HepG2 (cell line): Measurements from ENCODE around the gene TLL2. TPM values are rescaled to one million over a fixed set of nuclear protein-coding genes. Genes with fewer than 3 reads are reported as not detected.
A peak's percentile ranks its signal among the peaks of the same experiment; 100 is the strongest.

ENCODE experiments used
- ASH2L ChIP-seq: fragments of 300-600, 200-600 bp; sonication (generic); IDR thresholded peaks from 2 replicates; pipeline ENCODE4 v1.7.0; 2017; ENCODE audit warnings: low read depth, mild to moderate bottlenecking, moderate library complexity, mixed read lengths, low read length; ENCODE audit not compliant: insufficient read length
- ATAD3A ChIP-seq: sonication (generic); formaldehyde crosslinking; IDR thresholded peaks from 2 replicates; pipeline ENCODE4 v1.4.0; 2020; ENCODE audit warnings: missing genetic modification reagents
- ATF1 ChIP-seq: IDR thresholded peaks from 2 replicates; pipeline ENCODE4 v1.6.1; 2016; ENCODE audit warnings: mild to moderate bottlenecking, control low read depth
- ATF7-NPFF ChIP-seq: sonication (generic); formaldehyde crosslinking; IDR thresholded peaks from 2 replicates; pipeline ENCODE4 v1.8.1; 2023; ENCODE audit warnings: mild to moderate bottlenecking, low read depth, missing genetic modification reagents, moderate library complexity
- CCAR2 ChIP-seq: fragments of 200-400 bp; formaldehyde crosslinking; optimal IDR thresholded peaks from 2 replicates; pipeline ENCODE3; 2018; ENCODE audit warnings: low read depth, mild to moderate bottlenecking, low read length, moderate library complexity
- CHD2 ChIP-seq: IDR thresholded peaks from 2 replicates; pipeline ENCODE4 v1.6.1; 2011; ENCODE audit warnings: low read depth, low read length, improper control_type of control experiment
- IRF9 ChIP-seq: sonication (generic); formaldehyde crosslinking; IDR thresholded peaks from 2 replicates; pipeline ENCODE4 v1.8.0; 2022; ENCODE audit warnings: missing genetic modification reagents, mild to moderate bottlenecking, borderline replicate concordance
- MAFF ChIP-seq: IDR thresholded peaks from 2 replicates; pipeline ENCODE4 v1.6.1; 2011; ENCODE audit warnings: low read depth, low read length, improper control_type of control experiment
- MAFG ChIP-seq: sonication (generic); formaldehyde crosslinking; IDR thresholded peaks from 2 replicates; pipeline ENCODE4 v1.5.1; 2020; ENCODE audit warnings: mild to moderate bottlenecking, missing genetic modification reagents
- MLXIP ChIP-seq: sonication (generic); formaldehyde crosslinking; IDR thresholded peaks from 2 replicates; pipeline ENCODE4 v1.9.0; 2021; ENCODE audit warnings: missing genetic modification reagents, borderline replicate concordance
- PHB2 ChIP-seq: fragments of 450-650 bp; IDR thresholded peaks from 2 replicates; pipeline ENCODE4 v1.6.1; 2018; ENCODE audit not compliant: partially characterized antibody
- PRDM10 ChIP-seq: sonication (generic); formaldehyde crosslinking; IDR thresholded peaks from 2 replicates; pipeline ENCODE4 v1.4.0; 2020; ENCODE audit warnings: low read depth, missing genetic modification reagents
- SAP130 ChIP-seq: IDR thresholded peaks from 2 replicates; pipeline ENCODE4 v1.6.1; 2016; ENCODE audit warnings: low read depth
- XRCC5 ChIP-seq: fragments of 200-400 bp; formaldehyde crosslinking; optimal IDR thresholded peaks from 2 replicates; pipeline ENCODE3; 2017; ENCODE audit warnings: mild to moderate bottlenecking, low read length
- ZFX ChIP-seq: sonication (generic); formaldehyde crosslinking; IDR thresholded peaks from 2 replicates; pipeline ENCODE4 v1.4.0; 2020; ENCODE audit warnings: mild to moderate bottlenecking, low read depth, missing genetic modification reagents, moderate library complexity
- ZKSCAN5 ChIP-seq: sonication (generic); formaldehyde crosslinking; IDR thresholded peaks from 2 replicates; pipeline ENCODE4 v1.5.1; 2020; ENCODE audit warnings: mild to moderate bottlenecking, missing genetic modification reagents
- ZNF253 ChIP-seq: sonication (generic); formaldehyde crosslinking; IDR thresholded peaks from 2 replicates; pipeline ENCODE4 v1.8.0; 2022; ENCODE audit warnings: mild to moderate bottlenecking, missing genetic modification reagents, borderline replicate concordance
- ZSCAN25 ChIP-seq: sonication (generic); formaldehyde crosslinking; IDR thresholded peaks from 2 replicates; pipeline ENCODE4 v1.8.0; 2022; ENCODE audit warnings: mild to moderate bottlenecking, missing genetic modification reagents
- polyA plus RNA-seq, 8 experiments: library from polyadenylated mRNA; depleted of rRNA in 3 of 8; stranded (reverse) in 7 of 8; unstranded in 1 of 8; fragments of >200 nt; fragmentation: Illumina TruSeq in 4 of 8; extraction: Trizol in 4 of 8; gene quantifications; 2 replicates each; pipeline versions ENCODE4 v1.2.1 to v1.2.3, GENCODE V29; 2011 to 2016; ENCODE audit warnings: low read depth in 4 of 8, missing spikeins in 1 of 8, mixed read lengths in 1 of 8; ENCODE audit not compliant: insufficient read depth in 1 of 8
- total RNA-seq, 5 experiments: library from RNA; depleted of rRNA; stranded (reverse); fragments of >200 nt; fragmentation: Illumina TruSeq; extraction: Trizol; gene quantifications; 2 replicates each; pipeline ENCODE4 v1.2.3, GENCODE V29; 2016; ENCODE audit warnings: low read depth in 1 of 5
- TF ChIP-seq, protein P1 (sequence below): sonication (generic); formaldehyde crosslinking; IDR thresholded peaks from 2 replicates; pipeline ENCODE4 v1.4.0; 2020; ENCODE audit warnings: missing genetic modification reagents
- TF ChIP-seq, protein P2 (sequence below): IDR thresholded peaks from 2 replicates; pipeline ENCODE4 v1.6.1; 2012; ENCODE audit warnings: low read length, improper control_type of control experiment

Gene TLL2
- total and polyA plus RNA-seq, 2 of the 13 experiments (the other 11 are each of a cell fraction or from before 2014, with no cell fraction given), result 0.09 TPM; not detected in 1

- TF ChIP-seq, protein P1, sequence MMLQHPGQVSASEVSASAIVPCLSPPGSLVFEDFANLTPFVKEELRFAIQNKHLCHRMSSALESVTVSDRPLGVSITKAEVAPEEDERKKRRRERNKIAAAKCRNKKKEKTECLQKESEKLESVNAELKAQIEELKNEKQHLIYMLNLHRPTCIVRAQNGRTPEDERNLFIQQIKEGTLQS (CRISPR knock-in tag), result no peak
- TF ChIP-seq ZKSCAN5 (CRISPR knock-in tag) (no peak), XRCC5 (no peak), MLXIP (CRISPR knock-in tag) (no peak), ZSCAN25 (CRISPR knock-in tag) (no peak), IRF9 (CRISPR knock-in tag) (no peak), PHB2 (no peak), ATF7-NPFF (no peak), MAFG (CRISPR knock-in tag) (no peak), ASH2L (no peak), CHD2 (no peak), ZNF253 (CRISPR knock-in tag) (no peak), PRDM10 (CRISPR knock-in tag) (no peak), ATAD3A (CRISPR knock-in tag) (no peak), SAP130 (CRISPR knock-in tag) (0 out of 2 replicates have a peak, but pooled peaks have one; percentile 17), CCAR2 (no peak), MAFF (no peak), ZFX (CRISPR knock-in tag) (no peak), ATF1 (CRISPR knock-in tag) (no peak)
- TF ChIP-seq, protein P2, sequence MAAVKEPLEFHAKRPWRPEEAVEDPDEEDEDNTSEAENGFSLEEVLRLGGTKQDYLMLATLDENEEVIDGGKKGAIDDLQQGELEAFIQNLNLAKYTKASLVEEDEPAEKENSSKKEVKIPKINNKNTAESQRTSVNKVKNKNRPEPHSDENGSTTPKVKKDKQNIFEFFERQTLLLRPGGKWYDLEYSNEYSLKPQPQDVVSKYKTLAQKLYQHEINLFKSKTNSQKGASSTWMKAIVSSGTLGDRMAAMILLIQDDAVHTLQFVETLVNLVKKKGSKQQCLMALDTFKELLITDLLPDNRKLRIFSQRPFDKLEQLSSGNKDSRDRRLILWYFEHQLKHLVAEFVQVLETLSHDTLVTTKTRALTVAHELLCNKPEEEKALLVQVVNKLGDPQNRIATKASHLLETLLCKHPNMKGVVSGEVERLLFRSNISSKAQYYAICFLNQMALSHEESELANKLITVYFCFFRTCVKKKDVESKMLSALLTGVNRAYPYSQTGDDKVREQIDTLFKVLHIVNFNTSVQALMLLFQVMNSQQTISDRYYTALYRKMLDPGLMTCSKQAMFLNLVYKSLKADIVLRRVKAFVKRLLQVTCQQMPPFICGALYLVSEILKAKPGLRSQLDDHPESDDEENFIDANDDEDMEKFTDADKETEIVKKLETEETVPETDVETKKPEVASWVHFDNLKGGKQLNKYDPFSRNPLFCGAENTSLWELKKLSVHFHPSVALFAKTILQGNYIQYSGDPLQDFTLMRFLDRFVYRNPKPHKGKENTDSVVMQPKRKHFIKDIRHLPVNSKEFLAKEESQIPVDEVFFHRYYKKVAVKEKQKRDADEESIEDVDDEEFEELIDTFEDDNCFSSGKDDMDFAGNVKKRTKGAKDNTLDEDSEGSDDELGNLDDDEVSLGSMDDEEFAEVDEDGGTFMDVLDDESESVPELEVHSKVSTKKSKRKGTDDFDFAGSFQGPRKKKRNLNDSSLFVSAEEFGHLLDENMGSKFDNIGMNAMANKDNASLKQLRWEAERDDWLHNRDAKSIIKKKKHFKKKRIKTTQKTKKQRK, result no peak
These were observed 13.7 kb downstream of the TLL2 start (continued) for GRCh38 chr10:96500050-96500449.
